Measurements from ENCODE around the gene GRIA1.
"Not testable (repeated sequence)": the region's sequence is repeated elsewhere in the genome, so short reads cannot be mapped to it uniquely, and the experiment has no call there.

Gene GRIA1

GRCh38 chr5:153862906-153863305 is 372.4 kb downstream of the GRIA1 start:
- not testable (repeated sequence) for H3K4me1 ChIP-seq (ENCODE audit: insufficient read depth, low read length); H3K9me3 ChIP-seq (ENCODE audit: control insufficient read depth, insufficient read depth, low read length); H3K9ac ChIP-seq (ENCODE audit: low read depth, low read length); H3K36me3 ChIP-seq (ENCODE audit: insufficient read depth, low read length)

Data from ES-I3 (cell line).